H1 (cell line): ENCODE data around the gene ANKS1A. TPM values are rescaled to one million over a fixed set of nuclear protein-coding genes. Genes with fewer than 3 reads are reported as not detected.

Experiments
- CTCF ChIA-PET: fragments of 300-600 bp; sonication (Branson Sonifier 250); formaldehyde crosslinking; loops from one replicate; lab custom pipeline; 2021; ENCODE audit not compliant: partially characterized antibody; lab: Charles Lee
- POLR2A ChIA-PET: fragments of 300-600 bp; sonication (Branson Sonifier 250); formaldehyde crosslinking; loops from one replicate; lab custom pipeline; 2021; ENCODE audit warnings: inconsistent platforms; ENCODE audit not compliant: partially characterized antibody; lab: Charles Lee
- DNase-seq, 2 experiments: peaks; one replicate each; pipeline versions ENCODE4 v3.0.0 to v3.0.0-alpha.2; 2010 to 2022; ENCODE audit warnings: low spot score in 2 of 2, low read depth in 1 of 2, mixed read lengths in 1 of 2
- FAIRE-seq: peaks from 2 replicates; lab custom pipeline; 2011; peaks lifted over from hg19 to GRCh38; lab: Jason Lieb, UNC
- H2AFZ ChIP-seq: 2 replicates; pipeline ENCODE4 v1.8.1; 2012; ENCODE audit warnings: low read length, inconsistent platforms
- H2AK5ac ChIP-seq: 2 replicates; pipeline ENCODE4 v1.6.1; 2013; ENCODE audit warnings: low read depth, low read length
- H2BK120ac ChIP-seq: replicated peaks from 2 replicates; pipeline ENCODE3; 2013; ENCODE audit warnings: low read depth, low read length, inconsistent platforms
- H2BK12ac ChIP-seq: 2 replicates; pipeline ENCODE4 v1.6.1; 2013; ENCODE audit warnings: low read depth, low read length
- H2BK15ac ChIP-seq: 2 replicates; pipeline ENCODE4 v1.6.1; 2013; ENCODE audit warnings: low read length
- H2BK20ac ChIP-seq: 2 replicates; pipeline ENCODE4 v1.6.1; 2013; ENCODE audit warnings: low read length
- H2BK5ac ChIP-seq: 2 replicates; pipeline ENCODE4 v1.6.1; 2013; ENCODE audit warnings: low read depth, low read length
- H3K14ac ChIP-seq: 2 replicates; pipeline ENCODE4 v1.6.1; 2013; ENCODE audit warnings: inconsistent platforms; ENCODE audit not compliant: insufficient read length
- H3K18ac ChIP-seq: 2 replicates; pipeline ENCODE4 v1.6.1; 2013; ENCODE audit warnings: low read length; ENCODE audit errors: extremely low read depth
- H3K23ac ChIP-seq: 2 replicates; pipeline ENCODE4 v1.6.1; 2013; ENCODE audit warnings: inconsistent platforms; ENCODE audit not compliant: insufficient read length
- H3K23me2 ChIP-seq: 2 replicates; pipeline ENCODE4 v1.6.1; 2013; ENCODE audit warnings: low read depth, low read length
- H3K27ac ChIP-seq: 2 replicates; pipeline ENCODE4 v1.6.1; 2011; ENCODE audit warnings: low read depth, low read length, inconsistent platforms
- H3K27me3 ChIP-seq, 4 experiments: replicated peaks in 1 of 4; 1 replicate in 1 of 4; 2 replicates in 3 of 4; pipeline versions ENCODE4 v1.6.1 to v1.8.1; 2011 to 2013; ENCODE audit warnings: low read length in 3 of 4, mild to moderate bottlenecking in 3 of 4, inconsistent platforms in 2 of 4, mixed read lengths in 2 of 4, moderate library complexity in 1 of 4; ENCODE audit not compliant: control insufficient read depth in 3 of 4, insufficient read depth in 3 of 4; ENCODE audit errors: extremely low read depth in 1 of 4
- H3K36me3 ChIP-seq, 4 experiments: 2 replicates each; pipeline versions ENCODE4 v1.6.1 to v1.8.1; 2011 to 2013; ENCODE audit warnings: mild to moderate bottlenecking in 4 of 4, low read length in 3 of 4, moderate library complexity in 2 of 4, control low read depth in 1 of 4, inconsistent platforms in 1 of 4; ENCODE audit not compliant: insufficient read depth in 4 of 4, control insufficient read depth in 2 of 4
- H3K4ac ChIP-seq: replicated peaks from 2 replicates; pipeline ENCODE3; 2013; ENCODE audit warnings: low read length, low read depth, mixed read lengths, inconsistent platforms; ENCODE audit not compliant: insufficient read length
- H3K4me1 ChIP-seq, 4 experiments: replicated peaks in 1 of 4; 1 replicate in 1 of 4; 2 replicates in 3 of 4; pipeline versions ENCODE4 v1.6.1 to v1.8.1; 2011 to 2013; ENCODE audit warnings: low read length in 3 of 4, inconsistent platforms in 2 of 4, mixed read lengths in 1 of 4; ENCODE audit not compliant: insufficient read depth in 4 of 4, control insufficient read depth in 3 of 4
- H3K4me2 ChIP-seq, 2 experiments: 2 replicates each; pipeline versions ENCODE4 v1.6.1 to v1.8.1; 2011 to 2013; ENCODE audit warnings: low read depth in 2 of 2, low read length in 2 of 2, control low read depth in 1 of 2, inconsistent platforms in 1 of 2, mild to moderate bottlenecking in 1 of 2; ENCODE audit not compliant: insufficient read depth in 1 of 2
- H3K4me3 ChIP-seq, 4 experiments: fragments of 200-600, 300-600 bp in 1 of 4; sonication (generic), shearing (Covaris generic), sonication (Bioruptor Twin) in 1 of 4; 2 replicates each; pipeline versions ENCODE4 v1.5.1 to v1.8.1; 2011 to 2016; ENCODE audit warnings: low read length in 4 of 4, low read depth in 3 of 4, control low read depth in 2 of 4, inconsistent platforms in 2 of 4, mild to moderate bottlenecking in 2 of 4, mixed read lengths in 1 of 4, moderate library complexity in 1 of 4; ENCODE audit not compliant: insufficient read depth in 2 of 4; ENCODE audit errors: extremely low read depth in 1 of 4
- H3K56ac ChIP-seq: replicated peaks from 2 replicates; pipeline ENCODE3; 2013; ENCODE audit warnings: low read depth, mild to moderate bottlenecking, mixed read lengths, low read length, inconsistent platforms; ENCODE audit not compliant: insufficient read length
- H3K79me1 ChIP-seq: 2 replicates; pipeline ENCODE4 v1.6.1; 2013; ENCODE audit warnings: low read depth, low read length, control low read depth
- H3K79me2 ChIP-seq, 2 experiments: 2 replicates each; pipeline versions ENCODE4 v1.6.1 to v1.8.1; 2012 to 2013; ENCODE audit warnings: low read length in 2 of 2, mild to moderate bottlenecking in 2 of 2, inconsistent platforms in 1 of 2; ENCODE audit not compliant: insufficient read depth in 2 of 2, control insufficient read depth in 1 of 2
- H3K9ac ChIP-seq, 4 experiments: replicated peaks in 1 of 4; 1 replicate in 1 of 4; 2 replicates in 3 of 4; pipeline versions ENCODE4 v1.6.1 to v1.8.1; 2011 to 2013; ENCODE audit warnings: low read depth in 3 of 4, low read length in 3 of 4, control low read depth in 2 of 4, mild to moderate bottlenecking in 2 of 4, moderate library complexity in 2 of 4, inconsistent platforms in 1 of 4; ENCODE audit errors: extremely low read depth in 1 of 4
- H3K9me3 ChIP-seq, 2 experiments: 2 replicates each; pipeline versions ENCODE4 v1.6.1 to v1.8.1; 2012 to 2013; ENCODE audit warnings: mild to moderate bottlenecking in 2 of 2, moderate library complexity in 2 of 2, control low read depth in 1 of 2, inconsistent platforms in 1 of 2, low read depth in 1 of 2, low read length in 1 of 2, mixed read lengths in 1 of 2; ENCODE audit not compliant: insufficient read depth in 2 of 2
- H4K20me1 ChIP-seq, 2 experiments: replicated peaks in 1 of 2; 2 replicates each; pipeline versions ENCODE3 to v1.8.1; 2011 to 2013; ENCODE audit warnings: inconsistent platforms in 2 of 2, low read length in 2 of 2, mild to moderate bottlenecking in 1 of 2; ENCODE audit not compliant: insufficient read depth in 2 of 2, control insufficient read depth in 1 of 2
- H4K5ac ChIP-seq: 2 replicates; pipeline ENCODE4 v1.6.1; 2013; ENCODE audit warnings: low read length, low read depth, mixed read lengths, inconsistent platforms; ENCODE audit not compliant: insufficient read length
- H4K8ac ChIP-seq: 2 replicates; pipeline ENCODE4 v1.8.0; 2013; ENCODE audit warnings: mild to moderate bottlenecking, moderate library complexity, low read length, inconsistent platforms; ENCODE audit not compliant: insufficient read depth; ENCODE audit errors: extremely low read depth
- H4K91ac ChIP-seq: replicated peaks from 2 replicates; pipeline ENCODE3; 2013; ENCODE audit warnings: low read length, mixed read lengths, inconsistent platforms; ENCODE audit not compliant: insufficient read length
- ATF3 ChIP-seq: IDR thresholded peaks from 2 replicates; pipeline ENCODE4 v1.6.1; 2011; ENCODE audit warnings: low read depth, mild to moderate bottlenecking, low read length; ENCODE audit not compliant: insufficient read depth
- BRCA1 ChIP-seq: IDR thresholded peaks from 2 replicates; pipeline ENCODE4 v1.6.1; 2012; ENCODE audit warnings: low read depth, low read length, improper control_type of control experiment
- CEBPB ChIP-seq: IDR thresholded peaks from 2 replicates; pipeline ENCODE4 v1.6.1; 2012; ENCODE audit warnings: low read depth, low read length
- E2F6 ChIP-seq: IDR thresholded peaks from 2 replicates; pipeline ENCODE4 v1.6.1; 2012; ENCODE audit warnings: inconsistent platforms
- EP300 ChIP-seq, 2 experiments: IDR thresholded peaks; 1 replicate in 1 of 2; 2 replicates in 1 of 2; pipeline ENCODE4 v1.6.1; 2011 to 2012; ENCODE audit warnings: low read depth in 2 of 2, low read length in 2 of 2, mild to moderate bottlenecking in 2 of 2, borderline replicate concordance in 1 of 2, inconsistent platforms in 1 of 2, moderate library complexity in 1 of 2
- HDAC6 ChIP-seq: IDR thresholded peaks from one replicate; pipeline ENCODE4 v1.7.1; 2012; ENCODE audit warnings: low read depth, mild to moderate bottlenecking, inconsistent platforms, low read length, moderate library complexity
- NANOG ChIP-seq: IDR thresholded peaks from 2 replicates; pipeline ENCODE4 v1.6.1; 2011; ENCODE audit warnings: low read length, low read depth, mild to moderate bottlenecking, inconsistent platforms; ENCODE audit not compliant: insufficient read depth, poor library complexity, severe bottlenecking
- POLR2A ChIP-seq, 2 experiments: IDR thresholded peaks; 1 replicate in 1 of 2; 2 replicates in 1 of 2; pipeline ENCODE4 v1.6.1; 2011; ENCODE audit warnings: low read depth in 2 of 2, low read length in 2 of 2, mild to moderate bottlenecking in 2 of 2; ENCODE audit errors: control extremely low read depth in 1 of 2
- POLR2AphosphoS5 ChIP-seq: IDR thresholded peaks from 2 replicates; pipeline ENCODE4 v1.6.1; 2011; ENCODE audit warnings: low read depth, low read length
- RAD21 ChIP-seq, 2 experiments: IDR thresholded peaks in 1 of 2; conservative IDR thresholded peaks in 1 of 2; 2 replicates each; pipeline ENCODE4 v1.6.1; 2011; ENCODE audit warnings: low read depth in 2 of 2, low read length in 2 of 2, improper control_type of control experiment in 1 of 2, inconsistent platforms in 1 of 2, mild to moderate bottlenecking in 1 of 2, moderate library complexity in 1 of 2
- SP2 ChIP-seq: IDR thresholded peaks from 2 replicates; pipeline ENCODE4 v1.6.1; 2012; ENCODE audit warnings: mild to moderate bottlenecking, low read length, inconsistent platforms
- SUZ12 ChIP-seq: fragments of 200-600 bp; sonication (generic); IDR thresholded peaks from 2 replicates; pipeline ENCODE4 v1.6.1; 2012; ENCODE audit warnings: mild to moderate bottlenecking, inconsistent platforms, low read length, moderate library complexity, mixed read lengths
- TEAD4 ChIP-seq: IDR thresholded peaks from 2 replicates; pipeline ENCODE4 v1.6.1; 2012; ENCODE audit warnings: low read depth, low read length, inconsistent platforms, mixed read lengths
- WGBS, 2 experiments: shearing (Covaris generic) in 1 of 2; methylation state at CpG; one replicate each; pipeline versions ENCODE4 v1.1.6 to v1.1.7; 2013 to 2015; ENCODE audit warnings: low lambda C conversion rate in 2 of 2, mixed read lengths in 2 of 2, inconsistent platforms in 1 of 2, low coverage in 1 of 2, missing lambda C conversion rate in 1 of 2; ENCODE audit not compliant: insufficient replicate concordance in 2 of 2, insufficient coverage in 1 of 2, insufficient read length in 1 of 2; ENCODE audit errors: extremely low coverage in 1 of 2, missing lambda C conversion rate in 1 of 2; 5-methylcytosine and 5-hydroxymethylcytosine counted together
- polyA plus RNA-seq, 7 experiments: library from polyadenylated mRNA; depleted of rRNA in 3 of 7; stranded (reverse) in 5 of 7; unstranded in 2 of 7; fragments of >200 nt in 5 of 7; fragments of 200-250 nt in 2 of 7; gene quantifications; 1 replicate in 5 of 7; 2 replicates in 1 of 7; 4 replicates in 1 of 7; pipeline versions ENCODE4 v1.2.1 to v1.2.3, GENCODE V29; 2011 to 2013; ENCODE audit warnings: missing spikeins in 2 of 7, mixed read lengths in 2 of 7
- total RNA-seq: library from RNA; stranded (reverse); fragmentation: NEBNext Ultra II Directional; extraction: Animal tissue kit (Norgen Biotek cat#: 25700); gene quantifications from 2 replicates; pipeline ENCODE4 v1.2.1, GENCODE V29; 2021

ANKS1A gene
- total and polyA plus RNA-seq, 2 of the 8 experiments (the other 6 are each of a cell fraction or from before 2014, with no cell fraction given): 9.8 to 30.9 TPM

- Histone ChIP-seq H3K4ac (no peak overlapping the region), H4K20me1 (peaks cover 0 to 4% of the 10 kb centered on the region in 2 experiments), H3K27ac (no peak overlapping the region), H4K91ac (no peak overlapping the region), H3K4me3 (no peak overlapping the region), H4K8ac (no peak overlapping the region), H3K36me3 (peaks cover under 1 to 24% (median 3%) of the 10 kb centered on the region in 4 experiments; a peak in 6 of 8 replicates), H3K27me3 (no peaks in the 10 kb centered on the region), H2AK5ac (no peak overlapping the region), H3K18ac (no peak overlapping the region), H3K9me3 (no peaks in the 10 kb centered on the region), H3K9ac (no peak overlapping the region; a peak in 1 of 7 replicates), H2AFZ (no peak overlapping the region), H2BK120ac (no peak overlapping the region), H3K79me2 (no peaks in the 10 kb centered on the region), H2BK20ac (no peak overlapping the region), H3K79me1 (no peaks in the 10 kb centered on the region), H3K4me2 (no peak overlapping the region), H3K14ac (no peak overlapping the region), H3K23ac (no peak overlapping the region), H2BK15ac (no peak overlapping the region), H2BK12ac (no peak overlapping the region), H3K23me2 (no peaks in the 10 kb centered on the region), H3K56ac (no peak overlapping the region), H3K4me1 (no peaks in the 10 kb centered on the region; a peak in 1 of 7 replicates), H4K5ac (no peak overlapping the region), H2BK5ac (no peak overlapping the region)
- ChIA-PET CTCF (interaction anchor here (0.6 to 2.9 kb wide), 4 partner anchors 9 to 159 kb away, joined by 3 to 9 read pairs (median 5); no protein-coding TSS in a partner anchor), POLR2A (interaction anchor here (1.1 kb wide), 1 partner anchor 21 kb away, joined by 3 read pairs; no protein-coding TSS in a partner anchor)
- WGBS, 2 experiments: 89% methylated on average over 5 of the region's 5 CpGs; no CpG with 5 or more reads in 1 of the 2 experiments
- FAIRE-seq: no peak
- DNase-seq: no peak
- no peak for TF ChIP-seq SP2
- no peak for TF ChIP-seq POLR2A (IDR thresholded peaks at IDR 0.05; ENCODE audit: control extremely low read depth in 1 of 2, low read depth in 2 of 2, low read length in 2 of 2)
- no peak for TF ChIP-seq BRCA1
- TF ChIP-seq E2F6: no peak
- TF ChIP-seq NANOG: no peak
- no peak for TF ChIP-seq HDAC6
- no peak for TF ChIP-seq POLR2AphosphoS5
- TF ChIP-seq TEAD4: no peak
- TF ChIP-seq SUZ12: no peak
- no peak for TF ChIP-seq ATF3
- TF ChIP-seq EP300 (IDR thresholded peaks at IDR 0.05; ENCODE audit: borderline replicate concordance in 1 of 2, low read depth in 2 of 2, low read length in 2 of 2): no peak
- TF ChIP-seq CEBPB: no peak
- TF ChIP-seq RAD21 (IDR thresholded peaks at IDR 0.05 in 1 of 2, conservative IDR thresholded peaks at IDR 0.05 in 1 of 2; ENCODE audit: low read depth in 2 of 2, low read length in 2 of 2): no peak
Measured at GRCh38 chr6:34981366-34981765, 92.3 kb downstream of the ANKS1A start.
